HG03135 (cell line): ENCODE measurements around the gene MARCO.
"Not testable (repeated sequence)": the region's sequence is repeated elsewhere in the genome, so short reads cannot be mapped to it uniquely, and the experiment has no call there.

Experiments
- ATAC-seq: cut with Tn5 transposase; IDR thresholded peaks from one replicate; pipeline ENCODE4 v1.9.1; 2021; ENCODE audit warnings: mild to moderate bottlenecking, moderate library complexity; ENCODE audit not compliant: unreplicated experiment

MARCO gene

GRCh38 chr2:118925476-118925875, 16.5 kb upstream of the MARCO start:
- ATAC-seq, result no peak

DNA sequence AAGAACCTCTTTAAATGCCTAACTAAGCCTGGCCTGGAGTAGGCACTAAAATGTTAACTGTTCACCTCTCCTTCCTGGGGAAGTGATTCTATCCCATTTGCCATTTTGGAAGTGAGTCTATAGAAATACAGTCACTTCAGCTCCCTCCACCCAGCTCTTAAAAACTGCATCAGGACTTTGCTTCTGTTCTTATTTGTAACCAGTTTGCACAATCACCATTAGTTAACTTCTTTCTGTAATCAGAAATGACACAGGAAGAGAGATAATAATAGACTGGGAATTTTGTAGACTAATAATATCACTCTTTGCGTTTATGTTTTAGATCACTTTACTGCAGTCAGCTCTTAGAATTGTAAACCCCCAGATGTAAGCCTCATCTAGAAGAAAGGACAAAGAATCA, 16.0 kb upstream of the MARCO start:
- ATAC-seq, result no peak

GRCh38 chr2:118929059-118929458, 12.9 kb upstream of the MARCO start:
- ATAC-seq, result no peak

- ATAC-seq, result no peak
These were observed 9.0 kb upstream of the MARCO start for GRCh38 chr2:118932949-118933348.

GRCh38 chr2:118936306-118936705, 5.7 kb upstream of the MARCO start:
- ATAC-seq, result no peak

DNA sequence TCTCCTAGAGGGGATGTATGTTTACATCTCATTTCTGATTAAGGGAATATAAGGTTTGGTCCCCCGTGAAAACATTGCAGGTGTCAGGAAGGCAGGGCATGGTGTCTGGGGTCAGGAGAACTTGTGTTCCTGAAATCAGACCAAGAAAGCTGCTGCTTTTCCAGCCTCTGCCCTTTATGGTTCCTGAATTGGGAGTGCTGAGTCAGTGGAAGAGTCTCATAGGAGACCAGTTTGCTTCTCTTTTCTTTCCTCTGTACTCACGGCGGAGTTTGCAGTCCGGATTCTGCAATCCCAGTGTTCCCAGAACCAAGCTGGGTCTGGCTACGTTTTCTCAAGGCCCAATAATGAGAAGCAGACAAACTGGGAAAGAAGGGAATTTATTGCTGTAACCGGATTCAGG, 5.1 kb upstream of the MARCO start:
- no peak for ATAC-seq

- ATAC-seq, result no peak
These were observed 4.2 kb upstream of the MARCO start for GRCh38 chr2:118937817-118938216.

GRCh38 chr2:118939994-118940393, 2.0 kb upstream of the MARCO start:
- no peak for ATAC-seq

DNA sequence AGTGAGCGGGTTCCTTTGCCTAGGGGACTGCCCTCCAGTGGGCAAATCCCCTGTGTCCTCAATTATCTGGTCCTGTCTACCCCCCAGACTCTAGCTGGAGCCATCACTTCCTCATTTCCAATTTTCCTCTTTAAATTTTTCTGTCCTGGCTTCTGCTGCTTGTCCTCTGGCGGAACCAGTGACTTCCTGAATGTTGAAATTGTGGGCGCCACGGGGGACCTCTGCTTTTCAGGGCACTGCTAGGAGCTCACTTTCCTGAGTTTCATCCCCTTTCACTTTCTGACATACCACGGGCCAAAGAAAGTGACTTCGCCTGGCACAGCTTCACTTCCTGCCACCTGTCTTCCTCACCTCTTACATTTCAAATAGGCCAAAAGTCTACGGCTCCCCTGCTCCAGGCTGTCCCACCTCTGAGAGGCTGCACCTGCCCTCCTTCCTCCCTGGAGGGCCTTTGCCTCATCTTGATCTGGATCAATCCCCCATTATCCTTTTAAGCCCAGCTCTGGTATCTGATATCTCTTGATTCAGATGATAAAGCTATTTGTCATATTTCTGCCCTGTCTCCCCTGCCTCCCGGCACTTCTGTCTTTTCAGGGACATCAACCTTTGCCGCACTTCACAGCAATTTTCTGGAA, 1.4 kb upstream of the MARCO start:
- ATAC-seq, result no peak

DNA sequence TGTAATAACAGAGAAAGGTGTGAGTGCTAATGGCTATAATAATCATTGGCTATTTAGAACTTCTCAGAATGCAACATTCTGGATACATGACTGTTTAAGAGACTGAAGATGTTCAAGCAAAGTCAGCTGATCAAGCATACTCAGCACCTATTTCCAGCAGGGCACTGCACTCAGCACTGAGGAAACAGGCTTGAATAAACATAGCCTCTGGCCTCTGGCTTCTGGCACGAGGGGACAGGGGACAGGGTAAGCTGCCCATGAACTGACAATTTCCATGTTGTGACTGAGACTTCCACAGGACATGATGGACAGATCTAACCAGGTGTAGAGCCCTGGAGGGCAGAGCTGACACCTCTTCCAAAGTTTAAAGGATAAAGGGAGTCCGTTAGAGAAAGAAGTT, 1.3 kb downstream of the MARCO start:
- no peak for ATAC-seq

GRCh38 chr2:118945881-118946280, 3.9 kb downstream of the MARCO start:
- ATAC-seq, result no peak

DNA sequence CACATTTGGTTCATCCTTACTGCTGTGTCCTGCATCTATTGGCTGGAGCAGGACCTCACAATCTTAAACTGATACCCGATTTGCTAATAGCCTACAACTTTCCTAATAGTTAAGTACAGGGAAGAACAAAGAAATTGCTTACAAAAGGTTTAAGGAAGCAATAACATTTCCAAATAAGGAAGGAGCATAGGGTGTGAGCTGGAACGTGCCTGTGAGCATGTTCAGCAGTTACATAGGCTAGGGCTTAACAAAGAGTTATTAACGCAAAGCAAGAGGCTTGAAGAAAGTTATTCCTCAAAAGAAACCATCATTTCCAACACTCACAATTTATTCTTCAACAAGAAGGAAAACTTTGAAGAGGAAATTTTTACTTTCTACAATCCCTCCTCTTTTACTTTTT, 6.3 kb downstream of the MARCO start:
- not testable (repeated sequence) for ATAC-seq

DNA sequence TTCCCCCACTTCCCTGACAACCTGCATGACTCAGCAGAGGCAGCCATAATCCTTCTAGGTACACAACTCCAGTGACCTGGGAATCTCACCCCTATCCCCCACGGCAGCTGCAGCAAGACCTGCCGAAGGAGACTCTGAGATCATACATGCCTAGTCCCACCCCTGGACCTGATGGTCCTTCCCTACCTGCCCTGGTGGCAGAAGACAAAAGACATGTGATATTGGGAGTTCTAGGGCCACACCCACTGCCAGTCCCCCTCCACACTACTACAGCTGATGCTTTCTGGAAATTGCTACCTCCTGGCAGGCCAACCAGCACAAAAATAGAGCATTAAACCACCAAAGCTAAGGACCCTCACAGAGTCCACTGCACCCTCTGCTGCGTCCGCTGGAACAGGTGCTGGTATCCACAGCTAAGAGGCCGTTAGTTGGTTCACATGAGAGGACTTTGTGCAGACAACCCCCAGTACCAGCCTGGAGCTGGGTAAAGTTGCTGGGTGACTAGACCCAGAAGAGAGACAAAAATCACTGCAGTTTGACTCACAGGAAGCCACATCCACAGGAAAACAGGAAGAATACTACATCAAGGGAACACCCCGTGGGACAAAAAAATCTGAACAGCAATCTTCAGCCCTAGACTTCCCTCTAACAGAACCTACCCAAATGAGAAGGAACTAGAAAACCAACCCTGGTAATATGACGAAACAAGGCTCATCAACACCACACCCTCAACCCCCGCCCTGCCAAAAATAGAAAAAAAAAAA, 12.5 kb downstream of the MARCO start:
- no peak for ATAC-seq

DNA sequence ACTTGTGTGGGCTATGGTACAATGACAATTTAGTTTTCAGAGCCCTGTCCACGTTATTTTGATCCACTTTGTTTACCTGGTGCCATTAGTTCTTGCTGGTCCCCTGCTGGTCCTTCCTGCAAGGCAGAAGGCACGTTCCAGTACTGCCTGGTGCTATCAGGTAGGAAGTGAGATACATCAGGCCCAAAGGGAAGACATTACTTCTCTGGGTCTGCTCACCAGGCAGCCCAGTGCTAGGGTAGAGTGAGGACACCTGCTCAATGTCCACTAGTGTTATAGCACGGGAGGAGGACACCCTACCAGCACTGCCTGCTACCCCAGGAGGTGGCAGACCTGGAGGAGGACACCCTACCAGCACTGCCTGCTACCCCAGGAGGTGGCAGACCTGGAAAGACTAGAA, 23.7 kb downstream of the MARCO start:
- ATAC-seq, result no peak

GRCh38 chr2:118967124-118967880, 25.3 kb downstream of the MARCO start:
- no peak for ATAC-seq

DNA sequence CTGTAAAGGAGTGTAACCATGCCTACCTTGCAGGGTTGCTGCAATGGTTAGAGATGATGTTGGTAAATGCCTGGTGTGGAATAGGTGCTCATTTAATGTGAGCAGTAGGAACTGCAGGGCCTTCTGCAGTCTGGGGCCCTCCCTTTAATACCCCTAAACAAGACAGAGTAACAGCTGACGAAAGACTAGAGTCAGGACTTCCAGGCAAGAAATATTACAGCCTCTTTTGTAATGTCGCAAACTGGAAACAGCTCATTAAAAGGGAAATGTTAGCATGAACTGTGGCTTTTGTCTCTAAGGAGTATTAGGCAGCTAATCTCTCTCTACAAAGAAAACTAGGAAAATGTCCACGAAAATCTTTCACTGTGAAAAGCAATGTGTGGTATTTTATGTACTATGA, 26.0 kb downstream of the MARCO start:
- no peak for ATAC-seq

- no peak for ATAC-seq
These were observed 27.2 kb downstream of the MARCO start for GRCh38 chr2:118968961-118969733.

DNA sequence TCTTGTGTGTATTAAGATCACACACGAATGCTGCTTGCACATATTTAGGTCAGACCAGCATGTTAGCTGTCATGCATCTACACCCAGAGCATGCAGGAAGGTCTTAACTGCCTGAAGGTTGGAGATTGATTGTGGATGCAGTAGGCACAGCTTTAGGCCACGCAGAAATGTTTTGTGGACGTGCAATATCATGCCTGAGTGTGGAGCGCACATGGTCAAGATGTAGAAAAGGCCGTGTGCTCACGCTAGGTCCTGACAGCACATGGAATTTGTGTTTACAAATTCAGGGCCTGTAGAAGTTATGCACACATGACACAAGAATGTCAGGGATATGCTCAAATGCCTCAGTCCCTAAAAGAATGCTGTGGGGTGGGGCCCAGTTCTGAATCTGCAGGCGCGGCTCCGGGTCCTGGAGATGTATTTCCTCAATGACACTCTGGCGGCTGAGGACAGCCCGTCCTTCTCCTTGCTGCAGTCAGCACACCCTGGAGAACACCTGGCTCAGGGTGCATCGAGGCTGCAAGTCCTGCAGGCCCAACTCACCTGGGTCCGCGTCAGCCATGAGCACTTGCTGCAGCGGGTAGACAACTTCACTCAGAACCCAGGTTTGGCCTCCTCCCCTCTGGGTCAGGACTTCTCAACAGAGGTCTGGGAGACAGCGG, 27.9 kb downstream of the MARCO start:
- ATAC-seq, result no peak

GRCh38 chr2:118970396-118971135, 28.6 kb downstream of the MARCO start:
- no peak for ATAC-seq
